ENCODE results near the gene QPCT.
A peak's percentile ranks its signal among the peaks of the same experiment; 100 is the strongest.

The QPCT gene

GRCh38 chr2:37324786-37325624, 19.4 kb upstream of the QPCT start, which contains the start of gene PRKD3:
Gene PRKD3 (minus strand): TSS chr2:37324833. CDS start chr2:37316524, 8,309 bp downstream.
- TF ChIP-seq CTCF (IDR thresholded peaks at IDR 0.05; ENCODE audit: low read depth, low read length), result no peak
- H3K4me3 ChIP-seq (replicated peaks in 1 of 2; ENCODE audit: low read depth in 2 of 2, low read length in 2 of 2), result peak within 1 kb of the TSS; percentile 67 to 82
- peak; percentile 47 to 57 for DNase-seq (ENCODE audit: low read depth in 2 of 2)

GRCh38 chr2:37325625-37326071, 18.8 kb upstream of the QPCT start:
- no peak for DNase-seq (ENCODE audit: low read depth in 2 of 2)
- no peak for TF ChIP-seq CTCF (IDR thresholded peaks at IDR 0.05; ENCODE audit: low read depth, low read length)
- H3K4me3 ChIP-seq (replicated peaks in 1 of 2; ENCODE audit: low read depth in 2 of 2, low read length in 2 of 2), result peak overlapping the region; percentile 67 to 82

- peak; percentile 91 to 92 for DNase-seq (ENCODE audit: low read depth in 2 of 2)
- no peak for TF ChIP-seq CTCF (IDR thresholded peaks at IDR 0.05; ENCODE audit: low read depth, low read length)
- H3K4me3 ChIP-seq (replicated peaks in 1 of 2; ENCODE audit: low read depth in 2 of 2, low read length in 2 of 2), result peak overlapping the region in 1 of 2 donors; percentile 24
These were observed 18.1 kb upstream of the QPCT start for GRCh38 chr2:37326285-37326684.

GRCh38 chr2:37326866-37327634, 17.4 kb upstream of the QPCT start:
- no peak for TF ChIP-seq CTCF (IDR thresholded peaks at IDR 0.05; ENCODE audit: low read depth, low read length)
- H3K4me3 ChIP-seq (replicated peaks in 1 of 2; ENCODE audit: low read depth in 2 of 2, low read length in 2 of 2), result no peak overlapping the region
- peak in 1 of 2 donors; percentile 36 for DNase-seq (ENCODE audit: low read depth in 2 of 2)

GRCh38 chr2:37330681-37331080, 13.7 kb upstream of the QPCT start:
- no peak overlapping the region for H3K4me3 ChIP-seq (replicated peaks in 1 of 2; ENCODE audit: low read depth in 2 of 2, low read length in 2 of 2)
- no peak for TF ChIP-seq CTCF (IDR thresholded peaks at IDR 0.05; ENCODE audit: low read depth, low read length)
- no peak for DNase-seq (ENCODE audit: low read depth in 2 of 2)

GRCh38 chr2:37332560-37332959, 11.9 kb upstream of the QPCT start:
- no peak for DNase-seq (ENCODE audit: low read depth in 2 of 2)
- no peak overlapping the region for H3K4me3 ChIP-seq (replicated peaks in 1 of 2; ENCODE audit: low read depth in 2 of 2, low read length in 2 of 2)
- no peak for TF ChIP-seq CTCF (IDR thresholded peaks at IDR 0.05; ENCODE audit: low read depth, low read length)
